Urinary bladder (tissue), 4 donors: Measurements from ENCODE around the gene GGTA1. TPM values are rescaled to one million over a fixed set of nuclear protein-coding genes. Genes with fewer than 3 reads are reported as not detected.

Experiments
- DNase-seq: peaks from one replicate; pipeline ENCODE4 v3.0.0-alpha.2; 2015; ENCODE audit errors: extremely low spot score
- H3K27ac ChIP-seq: one replicate; pipeline ENCODE4 v1.5.1; 2013; ENCODE audit warnings: low read depth, mild to moderate bottlenecking, moderate library complexity
- H3K36me3 ChIP-seq: one replicate; pipeline ENCODE4 v1.6.1; 2013; ENCODE audit warnings: mild to moderate bottlenecking, moderate library complexity; ENCODE audit not compliant: insufficient read depth
- H3K4me1 ChIP-seq: one replicate; pipeline ENCODE4 v1.6.1; 2013; ENCODE audit warnings: mild to moderate bottlenecking, moderate library complexity; ENCODE audit not compliant: insufficient read depth
- H3K4me3 ChIP-seq: one replicate; pipeline ENCODE4 v1.5.1; 2013; ENCODE audit warnings: low read depth, low read length
- WGBS: extraction: QIAGEN DNeasy Blood & Tissue Kit; methylation state at CpG from one replicate; pipeline ENCODE4 v1.1.7; 2013; 5-methylcytosine and 5-hydroxymethylcytosine counted together
- polyA plus RNA-seq: library from polyadenylated mRNA; stranded (reverse); fragments of 200-250 nt; gene quantifications from one replicate; pipeline ENCODE4 v1.2.3, GENCODE V29; 2013
- total RNA-seq: library from RNA; depleted of rRNA; stranded (reverse); fragments of >200 nt; gene quantifications from one replicate; pipeline ENCODE4 v1.2.3, GENCODE V29; 2014
- donor health status: healthy with polysubstance abuse.
- donor health status: healthy.

Gene GGTA1
- total and polyA plus RNA-seq, 2 donors, result 5.1 to 10.2 TPM

GRCh38 chr9:121489344-121489743 lies 10.3 kb downstream of the GGTA1 start:
- H3K36me3 ChIP-seq, result no peaks in the 10 kb centered on the region
- no peaks in the 10 kb centered on the region for H3K4me1 ChIP-seq
- H3K4me3 ChIP-seq, result no peak overlapping the region
- no peak for DNase-seq
- H3K27ac ChIP-seq, result no peak overlapping the region
- 88% methylated on average over 2 of the region's 2 CpGs for WGBS

GRCh38 chr9:121486043-121486442 lies 13.6 kb downstream of the GGTA1 start:
- Histone ChIP-seq H3K27ac (no peak overlapping the region), H3K4me1 (no peaks in the 10 kb centered on the region), H3K36me3 (no peaks in the 10 kb centered on the region), H3K4me3 (no peak overlapping the region)
- 80% methylated on average over 4 of the region's 4 CpGs for WGBS
- no peak for DNase-seq

GRCh38 chr9:121485623-121486022 lies 14.0 kb downstream of the GGTA1 start:
- no peaks in the 10 kb centered on the region for H3K36me3 ChIP-seq
- H3K4me3 ChIP-seq, result no peak overlapping the region
- 93% methylated on average over 4 of the region's 4 CpGs for WGBS
- H3K4me1 ChIP-seq, result no peaks in the 10 kb centered on the region
- H3K27ac ChIP-seq, result no peak overlapping the region
- DNase-seq, result no peak

GRCh38 chr9:121484651-121485446 lies 14.8 kb downstream of the GGTA1 start:
- no peak for DNase-seq
- WGBS, result 71% methylated on average over 11 of the region's 11 CpGs
- Histone ChIP-seq H3K4me3 (no peak overlapping the region), H3K4me1 (no peaks in the 10 kb centered on the region), H3K27ac (no peak overlapping the region), H3K36me3 (no peaks in the 10 kb centered on the region)

GRCh38 chr9:121483473-121484031 lies 16.1 kb downstream of the GGTA1 start:
- WGBS, result 80% methylated on average over 7 of the region's 7 CpGs
- Histone ChIP-seq H3K4me3 (no peak overlapping the region), H3K27ac (no peak overlapping the region), H3K36me3 (no peaks in the 10 kb centered on the region), H3K4me1 (no peaks in the 10 kb centered on the region)
- no peak for DNase-seq

GRCh38 chr9:121483049-121483448 lies 16.6 kb downstream of the GGTA1 start:
- Histone ChIP-seq H3K27ac (no peak overlapping the region), H3K4me1 (no peaks in the 10 kb centered on the region)
- DNase-seq, result no peak

GRCh38 chr9:121478816-121479676 lies 20.6 kb downstream of the GGTA1 start:
- Histone ChIP-seq H3K36me3 (no peaks in the 10 kb centered on the region), H3K4me1 (no peaks in the 10 kb centered on the region), H3K4me3 (no peak overlapping the region), H3K27ac (no peak overlapping the region)
- DNase-seq, result no peak
- 35% methylated on average over 8 of the region's 8 CpGs for WGBS

More at GRCh38 chr9:121483049-121483448, 16.6 kb downstream of the GGTA1 start:
- no peak overlapping the region for H3K4me3 ChIP-seq
- 67% methylated on average over 5 of the region's 5 CpGs for WGBS
- H3K36me3 ChIP-seq, result no peaks in the 10 kb centered on the region

- Histone ChIP-seq H3K36me3 (no peaks in the 10 kb centered on the region), H3K4me3 (no peak overlapping the region), H3K27ac (no peak overlapping the region), H3K4me1 (no peaks in the 10 kb centered on the region)
- WGBS, result 92% methylated on average over 5 of the region's 5 CpGs
- no peak for DNase-seq
These were observed 23.5 kb downstream of the GGTA1 start for GRCh38 chr9:121476156-121476555.

GRCh38 chr9:121474231-121474947 lies 25.3 kb downstream of the GGTA1 start:
- no peak for DNase-seq
- Histone ChIP-seq H3K36me3 (no peaks in the 10 kb centered on the region), H3K4me1 (no peaks in the 10 kb centered on the region), H3K4me3 (no peak overlapping the region), H3K27ac (no peak overlapping the region)
- 81% methylated on average over 10 of the region's 10 CpGs for WGBS

- H3K4me1 ChIP-seq, result no peaks in the 10 kb centered on the region
- H3K27ac ChIP-seq, result no peak overlapping the region
- H3K36me3 ChIP-seq, result no peaks in the 10 kb centered on the region
- no peak for DNase-seq
- H3K4me3 ChIP-seq, result no peak overlapping the region
- 74% methylated on average over 6 of the region's 6 CpGs for WGBS
These were observed 26.4 kb downstream of the GGTA1 start for GRCh38 chr9:121473229-121473628.

GRCh38 chr9:121472446-121472845 lies 27.2 kb downstream of the GGTA1 start:
- no peaks in the 10 kb centered on the region for H3K4me1 ChIP-seq
- no peak overlapping the region for H3K27ac ChIP-seq
- no peaks in the 10 kb centered on the region for H3K36me3 ChIP-seq
- WGBS, result 65% methylated on average over 5 of the region's 5 CpGs
- no peak overlapping the region for H3K4me3 ChIP-seq
- no peak for DNase-seq

- Histone ChIP-seq H3K4me3 (no peak overlapping the region), H3K27ac (no peak overlapping the region), H3K4me1 (no peaks in the 10 kb centered on the region), H3K36me3 (no peaks in the 10 kb centered on the region)
- WGBS, result 77% methylated on average over 1 of the region's 1 CpG
- DNase-seq, result no peak
These were observed 33.5 kb downstream of the GGTA1 start for GRCh38 chr9:121466142-121466541.

GRCh38 chr9:121464968-121465367 lies 34.7 kb downstream of the GGTA1 start:
- Histone ChIP-seq H3K4me3 (no peak overlapping the region), H3K36me3 (no peaks in the 10 kb centered on the region), H3K4me1 (no peaks in the 10 kb centered on the region), H3K27ac (no peak overlapping the region)
- WGBS, result 67% methylated on average over 4 of the region's 4 CpGs
- no peak for DNase-seq
